Progenitor cell of endocrine pancreas (in vitro differentiated cells): ENCODE data around the gene KAZN. TPM values are rescaled to one million over a fixed set of nuclear protein-coding genes. Genes with fewer than 3 reads are reported as not detected.

Source experiments
- DNase-seq: peaks from one replicate; pipeline ENCODE4 v3.0.0; 2021; ENCODE audit warnings: low spot score; ENCODE audit not compliant: unreplicated experiment
- H3K27ac Mint-ChIP-seq: 2 replicates; pipeline ENCODE4 v1.8.0; 2021; ENCODE audit warnings: mild to moderate bottlenecking, moderate library complexity, mixed read lengths
- H3K27me3 Mint-ChIP-seq: 2 replicates; pipeline ENCODE4 v1.8.0; 2021; ENCODE audit warnings: mixed read lengths
- H3K36me3 Mint-ChIP-seq: 2 replicates; pipeline ENCODE4 v1.8.0; 2022; ENCODE audit warnings: mixed read lengths; ENCODE audit not compliant: insufficient read depth
- H3K4me1 Mint-ChIP-seq: 2 replicates; pipeline ENCODE4 v1.8.0; 2021; ENCODE audit warnings: low read depth, mixed read lengths
- H3K4me3 Mint-ChIP-seq: 2 replicates; pipeline ENCODE4 v1.8.0; 2021; ENCODE audit warnings: low read depth, mild to moderate bottlenecking, moderate library complexity, mixed read lengths
- H3K9me3 Mint-ChIP-seq: 2 replicates; pipeline ENCODE4 v1.8.0; 2021; ENCODE audit warnings: low read depth, mixed read lengths
- total RNA-seq: library from RNA; stranded (reverse); gene quantifications from 2 replicates; pipeline ENCODE4 v1.2.1, GENCODE V29; 2021
- TF ChIP-seq, protein P1 (sequence below): fragments of 200-600 bp; sonication (generic); IDR thresholded peaks from one replicate; pipeline ENCODE4 v1.5.0; 2021; ENCODE audit warnings: antibody characterized with exemption, mild to moderate bottlenecking; ENCODE audit not compliant: unreplicated experiment

The KAZN gene
- total RNA-seq, 1 donor from 2014 or later: 12.9 TPM

DNA sequence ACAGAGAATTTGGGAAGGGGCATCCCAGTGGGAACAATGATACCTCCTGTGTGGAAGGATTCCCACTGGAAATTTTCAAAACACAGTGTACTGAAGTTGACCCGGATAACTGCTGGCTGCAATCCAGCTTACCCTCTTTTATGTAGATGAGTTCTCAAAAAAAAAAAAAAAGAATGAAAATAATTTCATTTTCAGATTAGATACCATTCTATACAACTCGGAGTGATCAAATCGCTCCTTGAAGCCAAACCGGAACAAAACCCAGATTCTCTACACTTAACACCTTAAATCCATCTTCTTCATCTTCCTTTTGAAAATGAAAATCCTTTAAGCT, 69.1 kb downstream of the KAZN start:
- H3K27ac Mint-ChIP-seq: no peak overlapping the region
- H3K27me3 Mint-ChIP-seq: no peaks in the 10 kb centered on the region
- DNase-seq: no peak
- no peak overlapping the region for H3K4me3 Mint-ChIP-seq
- H3K36me3 Mint-ChIP-seq: no peaks in the 10 kb centered on the region
- H3K4me1 Mint-ChIP-seq: peaks cover 5% of the 10 kb centered on the region
- no peaks in the 10 kb centered on the region for H3K9me3 Mint-ChIP-seq
- TF ChIP-seq, protein P1, sequence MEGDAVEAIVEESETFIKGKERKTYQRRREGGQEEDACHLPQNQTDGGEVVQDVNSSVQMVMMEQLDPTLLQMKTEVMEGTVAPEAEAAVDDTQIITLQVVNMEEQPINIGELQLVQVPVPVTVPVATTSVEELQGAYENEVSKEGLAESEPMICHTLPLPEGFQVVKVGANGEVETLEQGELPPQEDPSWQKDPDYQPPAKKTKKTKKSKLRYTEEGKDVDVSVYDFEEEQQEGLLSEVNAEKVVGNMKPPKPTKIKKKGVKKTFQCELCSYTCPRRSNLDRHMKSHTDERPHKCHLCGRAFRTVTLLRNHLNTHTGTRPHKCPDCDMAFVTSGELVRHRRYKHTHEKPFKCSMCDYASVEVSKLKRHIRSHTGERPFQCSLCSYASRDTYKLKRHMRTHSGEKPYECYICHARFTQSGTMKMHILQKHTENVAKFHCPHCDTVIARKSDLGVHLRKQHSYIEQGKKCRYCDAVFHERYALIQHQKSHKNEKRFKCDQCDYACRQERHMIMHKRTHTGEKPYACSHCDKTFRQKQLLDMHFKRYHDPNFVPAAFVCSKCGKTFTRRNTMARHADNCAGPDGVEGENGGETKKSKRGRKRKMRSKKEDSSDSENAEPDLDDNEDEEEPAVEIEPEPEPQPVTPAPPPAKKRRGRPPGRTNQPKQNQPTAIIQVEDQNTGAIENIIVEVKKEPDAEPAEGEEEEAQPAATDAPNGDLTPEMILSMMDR: no peak

DNA sequence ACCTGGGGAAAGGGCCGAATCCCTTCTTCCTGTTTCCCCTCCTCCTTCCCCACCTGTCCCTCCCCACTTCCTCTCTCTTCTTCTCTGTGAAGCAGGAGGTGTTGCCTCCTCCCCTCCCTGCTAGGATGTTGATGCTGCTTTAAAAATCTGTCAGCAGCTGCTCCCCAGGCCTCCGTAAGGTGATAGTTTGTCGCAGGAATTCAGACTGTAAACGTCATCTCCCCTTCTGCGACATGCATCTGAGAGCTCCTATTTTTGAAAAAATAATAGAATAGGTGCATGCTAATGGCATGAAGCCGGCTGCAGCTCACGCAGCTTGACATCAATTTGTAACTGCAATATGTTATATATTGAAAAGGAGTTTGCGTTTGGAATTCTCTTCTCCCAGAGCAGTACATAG, 70.1 kb downstream of the KAZN start:
- H3K27ac Mint-ChIP-seq: no peak overlapping the region
- DNase-seq: no peak
- H3K9me3 Mint-ChIP-seq: peaks cover 3% of the 10 kb centered on the region
- H3K4me3 Mint-ChIP-seq: no peak overlapping the region
- H3K36me3 Mint-ChIP-seq: peaks cover 3% of the 10 kb centered on the region
- TF ChIP-seq, protein P1: no peak
- H3K27me3 Mint-ChIP-seq: no peaks in the 10 kb centered on the region
- peaks cover 5% of the 10 kb centered on the region for H3K4me1 Mint-ChIP-seq

DNA sequence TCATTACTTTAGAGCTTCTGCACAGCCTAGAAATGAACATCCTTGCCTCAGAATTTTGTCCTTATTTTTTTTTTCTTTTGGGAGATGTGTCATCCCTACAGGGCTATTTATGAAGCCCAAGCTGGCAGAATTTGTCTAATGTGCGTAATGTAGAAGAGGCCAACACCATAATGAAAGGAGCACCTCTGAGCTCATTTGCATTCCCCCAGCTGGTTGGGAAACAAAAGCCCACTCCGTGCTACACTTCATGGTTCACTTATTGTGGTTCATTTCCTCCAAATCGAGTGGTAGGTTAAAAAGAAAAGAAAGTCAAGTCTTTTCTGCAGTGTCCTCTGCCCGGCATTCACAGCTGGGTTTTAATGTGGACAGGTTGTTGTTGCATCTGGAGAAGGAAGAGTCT, 73.5 kb downstream of the KAZN start:
- Mint-ChIP-seq H3K27me3 (no peaks in the 10 kb centered on the region), H3K36me3 (peaks cover 12% of the 10 kb centered on the region), H3K27ac (no peak overlapping the region), H3K4me1 (peaks cover 2% of the 10 kb centered on the region), H3K4me3 (no peak overlapping the region), H3K9me3 (peaks cover 11% of the 10 kb centered on the region)
- TF ChIP-seq, protein P1: no peak
- DNase-seq: no peak

DNA sequence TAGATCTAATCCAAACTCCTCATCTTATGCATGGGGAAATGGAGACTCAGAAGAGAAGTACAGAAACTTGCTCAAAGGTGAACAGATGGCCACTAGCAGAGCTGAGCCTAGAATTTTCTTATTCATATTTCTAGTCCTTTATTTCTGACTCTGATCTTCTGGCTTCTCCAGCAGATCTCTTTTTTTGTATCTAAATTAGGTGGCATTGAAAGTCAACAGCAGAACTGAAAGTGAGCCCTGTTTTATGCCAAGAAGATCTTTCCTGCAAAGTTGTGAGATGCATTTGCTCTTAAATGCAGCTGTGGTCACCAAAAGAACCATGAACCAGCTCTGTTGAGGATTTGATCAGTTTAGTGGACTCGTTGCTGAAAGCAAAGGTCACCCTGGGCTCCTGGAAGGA, 75.5 kb downstream of the KAZN start:
- no peak for DNase-seq
- Mint-ChIP-seq H3K9me3 (peaks cover 11% of the 10 kb centered on the region), H3K36me3 (peaks cover 12% of the 10 kb centered on the region), H3K4me1 (peaks cover 8% of the 10 kb centered on the region), H3K27me3 (no peaks in the 10 kb centered on the region), H3K27ac (no peak overlapping the region), H3K4me3 (no peak overlapping the region)
- TF ChIP-seq, protein P1: no peak

DNA sequence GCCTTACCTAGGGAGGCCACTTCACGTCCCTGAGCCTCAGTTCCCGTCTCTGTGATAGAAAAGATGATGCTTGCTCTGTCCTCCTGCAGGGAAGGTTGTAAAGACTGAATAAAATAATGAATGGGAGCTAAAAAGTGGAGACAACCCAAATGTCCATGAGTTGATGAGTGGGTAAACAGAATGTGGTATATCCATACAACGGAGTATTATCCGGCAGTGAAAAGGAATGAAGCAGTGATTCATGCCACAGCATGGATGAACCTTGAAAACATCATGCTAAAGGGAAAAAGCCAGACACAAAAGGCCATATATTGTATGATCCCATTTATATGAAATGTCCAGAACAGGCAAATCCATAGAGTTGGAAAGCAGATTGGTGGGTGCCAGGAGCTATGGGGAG, 77.9 kb downstream of the KAZN start:
- TF ChIP-seq, protein P1: no peak
- peaks cover 12% of the 10 kb centered on the region for H3K36me3 Mint-ChIP-seq
- no peak for DNase-seq
- H3K27ac Mint-ChIP-seq: no peak overlapping the region
- no peaks in the 10 kb centered on the region for H3K27me3 Mint-ChIP-seq
- H3K9me3 Mint-ChIP-seq: peaks cover 14% of the 10 kb centered on the region
- peaks cover 11% of the 10 kb centered on the region for H3K4me1 Mint-ChIP-seq
- H3K4me3 Mint-ChIP-seq: no peak overlapping the region
